Measurements from ENCODE around the gene ADIPOR2.

ADIPOR2 gene

GRCh38 chr12:1806301-1807086, 115.6 kb downstream of the ADIPOR2 start:
- Histone ChIP-seq H3K36me3 (ENCODE audit: insufficient read depth, low read length) (no peaks in the 10 kb centered on the region), H3K9ac (ENCODE audit: low read length) (no peak overlapping the region), H3F3A (ENCODE audit: insufficient read depth, low read length) (no peaks in the 10 kb centered on the region), H3K79me2 (ENCODE audit: insufficient read depth, low read length) (no peaks in the 10 kb centered on the region), H3K9me3 (ENCODE audit: low read length) (no peaks in the 10 kb centered on the region), H2AFZ (ENCODE audit: low read length) (no peak overlapping the region), H3K4me1 (ENCODE audit: insufficient read depth, low read length, severe bottlenecking) (peaks cover 6% of the 10 kb centered on the region), H3K4me2 (ENCODE audit: low read length) (no peak overlapping the region), H3K27me3 (ENCODE audit: insufficient read depth, low read length) (no peaks in the 10 kb centered on the region), H3K27ac (ENCODE audit: low read depth, low read length, poor library complexity, severe bottlenecking) (no peak overlapping the region), H3K9me2 (ENCODE audit: low read depth, low read length) (no peaks in the 10 kb centered on the region), H3K4me3 (ENCODE audit: low read depth, low read length, poor library complexity, severe bottlenecking) (no peak overlapping the region), H4K20me1 (ENCODE audit: insufficient read depth, low read length) (no peaks in the 10 kb centered on the region)
- no peak for TF ChIP-seq EZH2 (IDR thresholded peaks at IDR 0.05; ENCODE audit: borderline replicate concordance, low read length)
- TF ChIP-seq, protein P1, sequence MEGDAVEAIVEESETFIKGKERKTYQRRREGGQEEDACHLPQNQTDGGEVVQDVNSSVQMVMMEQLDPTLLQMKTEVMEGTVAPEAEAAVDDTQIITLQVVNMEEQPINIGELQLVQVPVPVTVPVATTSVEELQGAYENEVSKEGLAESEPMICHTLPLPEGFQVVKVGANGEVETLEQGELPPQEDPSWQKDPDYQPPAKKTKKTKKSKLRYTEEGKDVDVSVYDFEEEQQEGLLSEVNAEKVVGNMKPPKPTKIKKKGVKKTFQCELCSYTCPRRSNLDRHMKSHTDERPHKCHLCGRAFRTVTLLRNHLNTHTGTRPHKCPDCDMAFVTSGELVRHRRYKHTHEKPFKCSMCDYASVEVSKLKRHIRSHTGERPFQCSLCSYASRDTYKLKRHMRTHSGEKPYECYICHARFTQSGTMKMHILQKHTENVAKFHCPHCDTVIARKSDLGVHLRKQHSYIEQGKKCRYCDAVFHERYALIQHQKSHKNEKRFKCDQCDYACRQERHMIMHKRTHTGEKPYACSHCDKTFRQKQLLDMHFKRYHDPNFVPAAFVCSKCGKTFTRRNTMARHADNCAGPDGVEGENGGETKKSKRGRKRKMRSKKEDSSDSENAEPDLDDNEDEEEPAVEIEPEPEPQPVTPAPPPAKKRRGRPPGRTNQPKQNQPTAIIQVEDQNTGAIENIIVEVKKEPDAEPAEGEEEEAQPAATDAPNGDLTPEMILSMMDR (IDR thresholded peaks at IDR 0.05; ENCODE audit: low read length), result no peak

- H3K4me3 ChIP-seq (ENCODE audit: low read depth, low read length, poor library complexity, severe bottlenecking), result no peak overlapping the region
- TF ChIP-seq, protein P1 (IDR thresholded peaks at IDR 0.05; ENCODE audit: low read length), result no peak
- no peak for TF ChIP-seq EZH2 (IDR thresholded peaks at IDR 0.05; ENCODE audit: borderline replicate concordance, low read length)
- no peaks in the 10 kb centered on the region for H3K27me3 ChIP-seq (ENCODE audit: insufficient read depth, low read length)
- H3F3A ChIP-seq (ENCODE audit: insufficient read depth, low read length), result no peaks in the 10 kb centered on the region
- H3K9me3 ChIP-seq (ENCODE audit: low read length), result no peaks in the 10 kb centered on the region
- no peaks in the 10 kb centered on the region for H4K20me1 ChIP-seq (ENCODE audit: insufficient read depth, low read length)
- H3K9ac ChIP-seq (ENCODE audit: low read length), result no peak overlapping the region
- no peak overlapping the region for H3K4me2 ChIP-seq (ENCODE audit: low read length)
- H3K9me2 ChIP-seq (ENCODE audit: low read depth, low read length), result no peaks in the 10 kb centered on the region
- peaks cover 6% of the 10 kb centered on the region for H3K4me1 ChIP-seq (ENCODE audit: insufficient read depth, low read length, severe bottlenecking)
- H3K36me3 ChIP-seq (ENCODE audit: insufficient read depth, low read length), result no peaks in the 10 kb centered on the region
- H3K79me2 ChIP-seq (ENCODE audit: insufficient read depth, low read length), result no peaks in the 10 kb centered on the region
- no peak overlapping the region for H2AFZ ChIP-seq (ENCODE audit: low read length)
- H3K27ac ChIP-seq (ENCODE audit: low read depth, low read length, poor library complexity, severe bottlenecking), result no peak overlapping the region
Measured at GRCh38 chr12:1807087-1807860, 116.4 kb downstream of the ADIPOR2 start.

DNA sequence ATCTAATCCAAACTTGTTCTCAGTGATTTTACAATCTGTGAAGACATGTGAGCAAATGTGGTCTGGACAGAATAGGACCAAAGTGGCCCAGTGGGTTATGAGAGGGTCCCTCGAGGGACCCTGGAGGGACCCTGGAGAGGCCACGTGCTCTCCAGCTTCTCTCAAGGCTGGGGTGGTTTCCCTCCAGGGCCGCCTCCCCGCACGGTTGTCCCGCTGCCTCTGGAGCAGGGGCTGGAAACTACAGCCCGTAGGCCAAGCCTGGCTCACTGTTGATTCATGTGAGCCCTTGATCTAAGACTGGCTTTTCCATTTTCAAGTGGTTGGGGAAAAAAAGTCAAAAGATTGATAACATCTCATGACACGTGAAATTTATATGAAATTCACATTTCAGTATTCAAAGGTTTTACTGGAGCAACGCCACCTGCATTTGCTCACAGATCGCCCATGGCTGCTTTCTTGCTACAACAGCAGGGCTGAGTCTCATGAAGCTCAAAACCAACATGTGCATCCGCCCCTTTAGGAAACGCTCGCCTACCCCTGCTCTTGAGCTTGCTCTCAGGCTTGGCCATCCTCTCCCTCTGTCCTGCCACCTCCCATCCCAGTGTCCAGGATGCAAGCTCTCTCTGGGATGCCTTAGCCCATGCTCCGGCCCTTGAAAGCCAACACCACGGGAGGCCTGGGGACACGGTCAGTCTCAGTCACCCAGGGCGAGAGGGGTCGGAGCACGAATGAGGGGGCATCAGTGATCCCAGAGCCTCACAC, 117.3 kb downstream of the ADIPOR2 start:
- Histone ChIP-seq H3K9me3 (ENCODE audit: low read length) (no peaks in the 10 kb centered on the region), H3K9ac (ENCODE audit: low read length) (no peak overlapping the region), H3K79me2 (ENCODE audit: insufficient read depth, low read length) (no peaks in the 10 kb centered on the region), H3K36me3 (ENCODE audit: insufficient read depth, low read length) (no peaks in the 10 kb centered on the region), H3K4me3 (ENCODE audit: low read depth, low read length, poor library complexity, severe bottlenecking) (no peak overlapping the region), H3F3A (ENCODE audit: insufficient read depth, low read length) (no peaks in the 10 kb centered on the region), H3K9me2 (ENCODE audit: low read depth, low read length) (no peaks in the 10 kb centered on the region), H3K27ac (ENCODE audit: low read depth, low read length, poor library complexity, severe bottlenecking) (no peak overlapping the region), H2AFZ (ENCODE audit: low read length) (no peak overlapping the region), H3K27me3 (ENCODE audit: insufficient read depth, low read length) (no peaks in the 10 kb centered on the region), H3K4me1 (ENCODE audit: insufficient read depth, low read length, severe bottlenecking) (peaks cover 10% of the 10 kb centered on the region), H3K4me2 (ENCODE audit: low read length) (no peak overlapping the region), H4K20me1 (ENCODE audit: insufficient read depth, low read length) (no peaks in the 10 kb centered on the region)
- TF ChIP-seq EZH2 (IDR thresholded peaks at IDR 0.05; ENCODE audit: borderline replicate concordance, low read length), result no peak
- TF ChIP-seq, protein P1 (IDR thresholded peaks at IDR 0.05; ENCODE audit: low read length), result no peak

Data from OCI-LY1 (cell line).